Activated CD4-positive, alpha-beta T cell treated with anti-CD3 and anti-CD28 coated beads, Interleukin-2, amount 50 U/mL, for 1 hour (primary cell): ENCODE results near the gene USHBP1.

ENCODE experiments used
- DNase-seq: peaks from one replicate; pipeline ENCODE4 v3.0.0-alpha.2; 2020

Gene USHBP1, protein sequence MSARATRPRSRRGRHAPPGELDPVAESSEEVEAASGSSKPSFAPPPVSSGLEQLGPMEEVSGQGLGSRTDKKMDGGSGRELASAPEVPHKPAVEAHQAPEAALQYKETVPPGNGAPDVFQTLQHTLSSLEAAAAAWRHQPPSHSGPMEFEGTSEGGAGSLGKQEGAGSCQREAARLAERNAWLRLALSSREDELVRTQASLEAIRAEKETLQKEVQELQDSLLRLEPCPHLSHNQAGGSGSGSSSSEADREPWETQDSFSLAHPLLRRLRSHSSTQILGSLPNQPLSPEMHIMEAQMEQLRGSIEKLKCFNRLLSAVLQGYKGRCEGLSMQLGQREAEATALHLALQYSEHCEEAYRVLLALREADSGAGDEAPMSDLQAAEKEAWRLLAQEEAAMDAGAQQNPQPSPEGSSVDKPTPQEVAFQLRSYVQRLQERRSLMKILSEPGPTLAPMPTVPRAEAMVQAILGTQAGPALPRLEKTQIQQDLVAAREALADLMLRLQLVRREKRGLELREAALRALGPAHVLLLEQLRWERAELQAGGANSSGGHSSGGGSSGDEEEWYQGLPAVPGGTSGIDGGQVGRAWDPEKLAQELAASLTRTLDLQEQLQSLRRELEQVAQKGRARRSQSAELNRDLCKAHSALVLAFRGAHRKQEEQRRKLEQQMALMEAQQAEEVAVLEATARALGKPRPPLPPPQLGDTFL

DNA sequence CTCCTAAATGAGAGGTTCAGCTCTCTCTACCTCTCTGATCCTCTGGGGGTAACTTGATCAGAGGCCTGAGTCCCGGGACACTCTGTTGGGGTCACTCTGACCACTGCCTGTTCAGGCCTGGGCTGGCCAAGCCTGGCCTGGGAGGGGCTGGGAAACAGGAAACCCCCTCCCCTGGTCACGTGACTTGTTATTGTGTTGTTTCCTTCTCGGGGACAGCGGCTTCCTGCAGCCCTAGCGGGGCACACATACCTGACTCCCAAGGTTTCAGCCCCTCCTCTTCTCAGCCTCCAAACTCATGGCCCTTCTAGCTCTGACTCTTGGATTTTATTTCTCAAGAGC, at the start of gene USHBP1:
Gene USHBP1, minus strand, starts transcription at position 105 of the 339 bp plus-strand sequence. CDS start 446 bp downstream, outside the sequence.
- no peak for DNase-seq

- DNase-seq: no peak
These were observed 49.6 kb upstream of the USHBP1 start for GRCh38 chr19:17314007-17314593.

DNA sequence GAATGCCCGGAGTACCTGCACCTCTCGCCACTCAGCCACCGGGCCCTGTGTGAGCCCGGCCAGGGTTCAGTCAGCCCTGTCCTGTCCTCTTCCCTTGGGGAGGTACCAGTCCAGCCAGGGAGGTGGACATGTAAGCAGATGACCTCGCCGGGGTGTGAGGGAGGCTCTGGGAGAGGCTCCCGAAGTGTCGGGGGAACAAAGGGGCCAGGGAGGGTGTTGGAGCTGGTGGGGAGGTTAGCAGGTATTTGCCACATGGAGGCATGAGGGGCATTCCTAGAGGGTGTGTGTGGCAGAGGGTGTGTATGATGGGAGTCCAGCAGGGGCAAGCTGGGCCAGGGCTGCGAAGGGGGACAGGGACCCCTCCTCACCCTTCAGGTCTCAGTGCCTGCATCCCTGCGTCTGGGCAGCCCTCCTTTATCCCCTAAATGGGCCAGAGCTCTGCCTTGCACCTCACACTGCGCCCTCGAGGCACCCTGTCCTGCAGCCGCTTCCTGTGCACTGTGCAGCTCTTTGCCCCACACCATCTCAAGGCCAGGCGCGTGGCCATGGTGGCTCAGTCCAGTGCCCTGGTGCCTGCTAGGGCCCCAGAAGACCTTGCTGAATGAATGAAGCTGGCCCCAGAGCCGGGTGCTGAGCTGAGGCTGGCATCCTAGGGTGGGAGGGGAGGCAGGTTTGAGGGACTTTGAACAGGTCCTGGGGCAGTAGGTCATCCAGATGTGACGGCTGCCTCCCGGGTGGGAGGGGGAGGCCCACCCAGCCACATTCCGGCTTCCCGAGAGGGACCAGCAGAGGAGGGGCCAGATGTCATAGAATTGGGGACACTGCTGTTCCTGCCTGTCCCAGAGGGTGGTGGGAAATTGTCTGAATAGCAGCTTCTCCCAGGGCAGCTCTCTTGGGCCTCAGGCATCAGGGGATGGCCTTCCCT, 47.9 kb upstream of the USHBP1 start:
- DNase-seq: no peak

DNA sequence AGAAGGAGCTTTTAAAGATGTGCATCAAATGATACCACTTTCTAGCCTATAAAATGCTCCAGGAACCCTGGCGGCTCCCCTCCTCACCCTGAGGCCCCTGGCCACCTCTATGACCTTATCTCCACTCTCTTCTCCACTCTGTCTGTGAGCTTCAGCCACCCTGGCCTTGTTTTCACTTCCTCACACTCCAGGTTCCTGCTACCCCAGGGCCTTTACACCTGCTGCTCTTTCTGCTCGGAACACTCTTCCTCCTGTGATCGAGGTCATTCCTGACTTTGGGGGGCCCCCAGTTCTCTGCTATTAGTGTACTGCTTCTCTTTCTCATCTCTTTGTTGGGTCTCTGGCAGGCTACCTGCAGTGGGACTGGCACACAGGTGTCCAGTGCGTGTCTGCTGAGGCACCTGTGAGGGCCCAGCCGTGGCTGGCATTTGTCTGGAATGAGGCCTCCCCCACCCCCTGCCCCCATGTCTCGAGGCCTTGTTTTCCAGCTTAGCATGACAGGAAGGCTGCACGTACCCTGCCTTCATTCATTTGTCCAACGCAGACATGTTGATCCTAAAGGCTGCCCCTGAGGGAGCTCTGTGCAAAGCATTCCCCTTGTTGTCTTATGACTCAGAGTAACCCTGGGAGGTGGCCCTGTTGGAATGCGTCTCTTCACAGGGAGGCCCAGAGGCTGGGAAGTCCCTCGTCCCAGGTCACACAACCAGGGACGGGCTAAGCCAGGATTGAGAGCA, 47.1 kb upstream of the USHBP1 start:
- no peak for DNase-seq

DNA sequence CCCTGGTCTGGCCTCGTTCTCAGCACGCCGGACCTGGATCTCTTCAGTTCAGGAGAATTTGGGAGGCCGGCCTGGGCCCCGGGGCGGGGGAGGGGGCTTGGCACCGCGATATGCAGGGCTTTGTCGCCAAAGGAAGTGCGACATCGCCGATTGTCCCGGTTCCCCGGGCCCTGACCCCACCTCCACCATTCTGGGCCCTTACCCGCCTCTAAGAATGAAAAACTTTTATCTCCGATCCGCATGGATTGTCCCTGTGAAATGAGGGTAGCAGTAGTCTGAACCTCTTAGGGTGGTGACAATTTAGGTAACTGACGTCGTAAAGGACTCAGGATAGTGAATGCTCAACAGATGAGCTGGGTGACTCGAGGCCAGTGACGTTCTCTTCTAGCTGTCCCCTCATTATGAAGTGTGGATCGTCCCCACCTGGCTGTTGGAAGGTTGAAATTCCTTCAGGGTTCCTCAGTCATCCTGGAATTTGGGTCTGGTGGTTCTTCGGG, 45.5 kb upstream of the USHBP1 start:
- DNase-seq: no peak

DNA sequence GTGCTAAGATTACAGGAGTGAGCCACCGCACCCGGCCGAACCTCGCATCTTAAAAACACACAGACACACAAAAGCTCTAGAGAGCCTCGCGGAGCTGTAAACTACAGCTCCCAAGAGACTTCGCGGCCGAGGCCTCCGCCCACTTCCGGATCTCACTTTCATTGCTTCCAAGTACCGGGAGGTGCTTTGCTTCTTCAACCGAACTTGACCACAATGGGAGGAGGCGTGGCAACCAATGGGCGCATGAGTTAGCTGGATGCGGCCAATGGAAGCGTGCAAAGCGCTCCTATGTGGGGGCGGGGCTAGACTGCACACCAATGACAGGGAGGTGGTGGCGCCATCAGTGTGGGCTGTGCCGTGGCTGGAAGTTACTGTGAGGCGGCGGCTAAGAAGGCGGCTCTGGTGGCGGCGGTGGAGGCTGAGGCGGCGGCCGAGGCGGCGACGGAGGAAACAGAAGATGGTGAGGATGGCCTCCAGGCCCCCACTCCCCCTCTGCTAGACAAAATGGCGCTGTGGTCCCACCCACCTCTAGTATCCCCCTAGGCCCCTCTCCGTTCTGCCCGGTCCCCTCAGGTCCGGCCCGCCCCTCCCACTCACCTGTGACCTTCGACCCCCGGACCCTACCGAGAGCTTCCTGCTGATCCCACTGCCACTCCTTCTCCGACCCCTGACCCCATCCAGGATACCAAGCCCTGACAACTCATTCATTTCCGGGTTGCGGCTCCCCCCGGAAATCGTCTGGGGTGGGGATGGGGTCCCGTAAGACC, 44.8 kb upstream of the USHBP1 start, which contains the start of gene DDA1:
Gene DDA1, plus strand, starts transcription at position 366 of the 767 bp plus-strand sequence. Its CDS starts 92 bp downstream, at position 458.
- peak; percentile 98 for DNase-seq

DNA sequence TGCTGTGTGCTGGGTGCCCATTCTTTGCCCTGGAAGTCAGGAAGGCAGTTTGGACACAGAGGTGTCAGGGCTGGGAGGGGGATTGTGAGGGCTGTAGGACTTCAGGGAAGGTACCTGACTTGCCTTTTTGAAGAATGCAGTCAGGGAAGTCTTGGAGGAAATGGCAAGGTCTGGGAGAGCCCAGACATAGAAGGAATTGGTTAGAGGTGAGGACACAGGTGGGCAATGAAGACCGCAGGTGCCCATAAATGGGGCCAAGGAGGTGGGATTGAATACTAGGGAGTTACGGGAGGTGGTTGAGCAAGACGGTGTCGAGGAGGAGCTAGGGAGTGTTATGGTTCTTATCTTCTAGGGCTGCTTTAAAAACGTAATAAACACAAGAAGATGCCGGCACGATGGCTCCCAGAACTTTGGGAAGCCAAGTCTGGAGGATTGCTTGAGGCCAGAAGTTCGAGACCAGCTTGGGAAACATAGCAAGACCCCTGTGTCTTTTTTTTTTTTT, 43.4 kb upstream of the USHBP1 start:
- no peak for DNase-seq

GRCh38 chr19:17306285-17306714, 41.8 kb upstream of the USHBP1 start:
- no peak for DNase-seq

DNA sequence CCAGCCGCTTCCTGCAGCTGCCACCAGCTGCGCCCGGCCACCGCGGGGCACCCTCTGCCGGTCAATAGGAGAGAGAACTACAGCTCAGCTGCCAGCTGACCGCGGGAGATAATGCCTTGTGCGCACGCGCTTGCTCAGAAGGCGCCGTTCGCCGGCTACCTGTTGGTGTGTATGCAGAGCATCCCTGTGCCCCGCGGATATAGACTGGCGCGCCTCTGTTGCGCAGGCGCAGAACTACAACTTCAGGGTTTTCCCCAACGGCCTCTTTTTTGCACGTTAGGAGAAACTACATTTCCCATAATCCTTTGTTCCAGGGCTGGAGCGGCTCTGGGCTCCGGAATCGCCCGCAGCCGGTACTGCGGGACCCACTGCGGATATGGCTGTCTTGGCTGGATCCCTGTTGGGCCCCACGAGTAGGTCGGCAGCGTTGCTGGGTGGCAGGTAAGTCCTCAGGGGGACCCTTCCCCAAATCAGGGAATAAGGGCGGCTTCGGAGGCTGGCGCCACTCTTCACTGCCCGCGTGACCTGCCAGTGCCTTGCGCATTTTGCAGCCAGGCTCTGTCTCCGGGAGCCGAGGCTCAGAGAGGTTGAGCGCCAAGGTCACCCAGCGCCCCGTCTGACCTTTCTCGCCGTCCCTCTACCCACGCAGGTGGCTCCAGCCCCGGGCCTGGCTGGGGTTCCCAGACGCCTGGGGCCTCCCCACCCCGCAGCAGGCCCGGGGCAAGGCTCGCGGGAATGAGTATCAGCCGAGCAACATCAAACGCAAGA, 41.2 kb upstream of the USHBP1 start, which contains the start of gene MRPL34:
Gene MRPL34, plus strand, starts transcription at position 356 of the 768 bp plus-strand sequence. Its CDS starts 21 bp downstream, at position 377.
- peak; percentile 91 for DNase-seq

GRCh38 chr19:17305216-17305516, 40.6 kb upstream of the USHBP1 start:
- no peak for DNase-seq

DNA sequence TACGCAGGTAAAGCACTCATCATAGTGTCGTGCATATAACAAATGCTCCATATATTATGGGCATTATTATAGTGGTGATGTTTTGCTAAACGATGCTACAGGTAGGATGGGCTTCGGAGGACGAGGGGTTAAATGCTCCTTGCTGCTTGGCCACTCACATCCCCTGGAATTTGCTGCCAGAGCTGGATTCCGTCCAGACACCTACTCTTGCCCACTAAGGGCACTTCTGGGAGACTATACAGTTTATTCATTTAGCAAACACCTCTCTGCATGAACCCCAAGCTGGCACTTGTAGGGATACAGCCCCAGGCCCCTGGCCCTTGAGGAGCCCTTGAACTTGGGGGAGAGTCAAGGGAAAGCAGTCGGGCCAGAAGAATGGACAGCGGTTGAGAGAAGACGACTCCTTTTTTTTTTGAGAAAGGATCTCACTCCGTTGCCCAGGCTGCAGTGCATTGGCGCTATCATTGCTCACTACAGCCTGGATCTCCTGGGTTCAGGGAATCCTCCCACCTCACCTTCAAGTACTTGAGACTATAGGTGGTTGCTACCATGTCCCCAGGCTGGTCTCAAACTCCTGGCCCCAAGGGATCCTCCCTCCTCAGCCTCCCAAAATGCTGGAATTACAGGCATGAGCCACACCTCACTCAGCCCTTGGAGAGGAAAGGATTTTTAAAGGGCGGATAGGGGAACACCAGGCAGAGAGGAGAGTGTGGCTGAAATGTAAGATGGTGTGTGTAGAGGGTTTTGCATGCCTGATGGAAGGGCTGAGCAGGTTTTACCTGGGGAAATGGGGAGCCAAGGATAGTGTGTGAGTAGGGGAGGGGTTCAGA, 40.1 kb upstream of the USHBP1 start:
- DNase-seq: no peak

DNA sequence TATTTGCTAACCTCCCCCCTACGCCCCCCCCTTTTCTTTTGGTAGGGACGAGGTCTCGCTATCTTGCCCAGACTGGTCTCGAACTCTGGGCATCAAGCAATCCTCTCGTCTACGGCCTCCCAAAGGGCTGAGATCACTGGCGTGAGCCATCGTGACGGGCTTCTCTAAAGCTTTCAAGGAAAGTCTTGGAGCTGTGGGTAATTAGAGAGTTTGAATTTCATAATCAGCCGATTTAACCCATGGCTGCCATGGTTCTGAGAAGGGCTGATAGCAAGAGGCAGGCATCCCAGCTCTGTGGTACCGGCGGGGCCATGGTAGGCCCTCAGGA, 39.4 kb upstream of the USHBP1 start:
- no peak for DNase-seq

- DNase-seq: peak; percentile 93
These were observed 38.8 kb upstream of the USHBP1 start, which contains the start of gene ABHD8 for GRCh38 chr19:17303167-17303939. ABHD8 (minus strand) TSS chr19:17303425; CDS start chr19:17301616, 1,809 bp downstream.

- DNase-seq: no peak
These were observed 38.0 kb upstream of the USHBP1 start for GRCh38 chr19:17302391-17303166.

GRCh38 chr19:17300992-17301619, 36.6 kb upstream of the USHBP1 start:
- no peak for DNase-seq

- no peak for DNase-seq
These were observed 32.4 kb upstream of the USHBP1 start for GRCh38 chr19:17296976-17297375.

GRCh38 chr19:17296273-17296672, 31.7 kb upstream of the USHBP1 start:
- DNase-seq: no peak
